HG03378 (cell line): ENCODE measurements around the gene DGKB.

ENCODE experiments used
- ATAC-seq: cut with Tn5 transposase; IDR thresholded peaks from one replicate; pipeline ENCODE4 v1.9.1; 2021; ENCODE audit warnings: mild to moderate bottlenecking, moderate library complexity; ENCODE audit not compliant: unreplicated experiment

The DGKB gene

GRCh38 chr7:14691034-14691433 is 211.5 kb downstream of the DGKB start:
- ATAC-seq, result no peak

- no peak for ATAC-seq
Observed at GRCh38 chr7:14690486-14690885, 212.1 kb downstream of the DGKB start.

- no peak for ATAC-seq
Observed at GRCh38 chr7:14690075-14690474, 212.5 kb downstream of the DGKB start.

GRCh38 chr7:14688208-14688607 is 214.3 kb downstream of the DGKB start:
- no peak for ATAC-seq

GRCh38 chr7:14687777-14688176 is 214.8 kb downstream of the DGKB start:
- ATAC-seq, result no peak

- no peak for ATAC-seq
Observed at GRCh38 chr7:14687241-14687640, 215.3 kb downstream of the DGKB start.

- no peak for ATAC-seq
Observed at GRCh38 chr7:14685167-14685566, 217.4 kb downstream of the DGKB start.

- no peak for ATAC-seq
Observed at GRCh38 chr7:14682910-14683465, 219.6 kb downstream of the DGKB start.

GRCh38 chr7:14676896-14677295 is 225.7 kb downstream of the DGKB start:
- ATAC-seq, result no peak

GRCh38 chr7:14673202-14673601 is 229.3 kb downstream of the DGKB start:
- no peak for ATAC-seq

GRCh38 chr7:14666913-14667312 is 235.6 kb downstream of the DGKB start:
- ATAC-seq, result no peak

- no peak for ATAC-seq
Observed at GRCh38 chr7:14666304-14666703, 236.2 kb downstream of the DGKB start.

GRCh38 chr7:14639801-14640200 is 262.8 kb downstream of the DGKB start:
- ATAC-seq, result no peak

GRCh38 chr7:14639329-14639728 is 263.2 kb downstream of the DGKB start:
- ATAC-seq, result no peak

- ATAC-seq, result no peak
Observed at GRCh38 chr7:14637968-14638367, 264.6 kb downstream of the DGKB start.

GRCh38 chr7:14635955-14636354 is 266.6 kb downstream of the DGKB start:
- ATAC-seq, result no peak

GRCh38 chr7:14630048-14630447 is 272.5 kb downstream of the DGKB start:
- no peak for ATAC-seq

- no peak for ATAC-seq
Observed at GRCh38 chr7:14628516-14628915, 274.0 kb downstream of the DGKB start.

- ATAC-seq, result no peak
Observed at GRCh38 chr7:14626076-14626475, 276.5 kb downstream of the DGKB start.

GRCh38 chr7:14622559-14622958 is 280.0 kb downstream of the DGKB start:
- no peak for ATAC-seq

- ATAC-seq, result no peak
Observed at GRCh38 chr7:14606101-14606500, 296.4 kb downstream of the DGKB start.

- ATAC-seq, result no peak
Observed at GRCh38 chr7:14604606-14605005, 297.9 kb downstream of the DGKB start.

GRCh38 chr7:14602851-14603250 is 299.7 kb downstream of the DGKB start:
- ATAC-seq, result no peak
